Upper lobe of right lung (tissue), 1 donor: ENCODE data around the gene CASK. TPM values are rescaled to one million over a fixed set of nuclear protein-coding genes. Genes with fewer than 3 reads are reported as not detected.

ENCODE experiments used
- ATAC-seq: fragments of 200-7000 bp; cut with Tn5 transposase; one replicate; pipeline ENCODE4 v1.9.1; 2020; ENCODE audit warnings: mild to moderate bottlenecking, moderate library complexity
- DNase-seq: peaks from one replicate; pipeline ENCODE4 v3.0.0-alpha.2; 2020
- H3K27ac ChIP-seq: fragments of 200-600 bp; one replicate; pipeline ENCODE4 v1.8.0; 2022
- H3K27me3 ChIP-seq: fragments of 200-600 bp; one replicate; pipeline ENCODE4 v1.8.0; 2022; ENCODE audit warnings: mild to moderate bottlenecking
- H3K36me3 ChIP-seq: fragments of 200-600 bp; one replicate; pipeline ENCODE4 v1.8.0; 2022
- H3K4me1 ChIP-seq: fragments of 200-600 bp; one replicate; pipeline ENCODE4 v1.8.0; 2022
- H3K4me3 ChIP-seq: fragments of 200-600 bp; one replicate; pipeline ENCODE4 v1.8.0; 2022; ENCODE audit warnings: mild to moderate bottlenecking
- H3K9me3 ChIP-seq: fragments of 200-600 bp; one replicate; pipeline ENCODE4 v1.8.0; 2022
- CTCF ChIP-seq: fragments of 200-600 bp; IDR thresholded peaks from one replicate; pipeline ENCODE4 v1.8.0; 2022; ENCODE audit warnings: antibody characterized with exemption
- intact Hi-C: fragments of 100-400 bp; cut with DNase I; formaldehyde crosslinking; loops from one replicate; pipeline ENCODE4 v1.11.0; 2022
- total RNA-seq: library from RNA; stranded (reverse); fragmentation: NEBNext Ultra II Directional; extraction: Animal tissue kit (Norgen Biotek cat#: 25700); gene quantifications from one replicate; pipeline ENCODE4 v1.2.1, GENCODE V29; 2021
- donor health status: DM: no; HTN: yes; CAD: no; lungs with severe emphysema.

Gene CASK
- total RNA-seq, 1 donor from 2014 or later = 60.4 TPM

DNA sequence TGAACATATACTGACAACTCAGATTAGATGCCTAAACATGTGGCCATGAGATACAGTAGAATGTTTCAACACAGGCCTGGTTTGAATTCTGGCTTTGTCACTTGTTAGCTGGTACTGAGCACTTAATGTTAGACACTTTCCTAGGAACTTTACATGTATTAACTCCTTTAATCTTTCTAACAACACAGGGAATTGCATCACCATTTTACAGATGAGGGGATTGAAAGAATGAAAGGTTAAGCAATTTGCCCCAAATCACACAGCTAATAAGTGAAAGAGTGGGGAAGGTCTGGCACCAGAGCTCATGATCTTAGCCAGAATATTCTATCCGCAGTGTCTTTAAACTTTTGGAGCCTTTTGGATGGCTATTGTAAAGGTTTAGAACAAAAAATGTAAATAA is 380.3 kb downstream of the CASK start:
- DNase-seq (no peak), ATAC-seq (no peak)
- H3K36me3 ChIP-seq = no peaks in the 10 kb centered on the region
- no peak overlapping the region for H3K4me3 ChIP-seq
- no peaks in the 10 kb centered on the region for H3K27me3 ChIP-seq
- H3K9me3 ChIP-seq = no peaks in the 10 kb centered on the region
- TF ChIP-seq CTCF = no peak
- H3K27ac ChIP-seq = no peak overlapping the region
- intact Hi-C loops = no loop called here
- H3K4me1 ChIP-seq = no peaks in the 10 kb centered on the region

- Histone ChIP-seq H3K4me3 (no peak overlapping the region), H3K27me3 (no peaks in the 10 kb centered on the region), H3K9me3 (no peaks in the 10 kb centered on the region), H3K36me3 (no peaks in the 10 kb centered on the region), H3K4me1 (no peaks in the 10 kb centered on the region), H3K27ac (no peak overlapping the region)
- intact Hi-C loops = no loop called here
- ATAC-seq (no peak), DNase-seq (no peak)
- TF ChIP-seq CTCF = no peak
These were observed 380.8 kb downstream of the CASK start for GRCh38 chrX:41542536-41542935.

- Histone ChIP-seq H3K4me3 (no peak overlapping the region), H3K9me3 (no peaks in the 10 kb centered on the region), H3K27me3 (no peaks in the 10 kb centered on the region), H3K4me1 (no peaks in the 10 kb centered on the region), H3K27ac (no peak overlapping the region), H3K36me3 (no peaks in the 10 kb centered on the region)
- ATAC-seq (no peak), DNase-seq (no peak)
- TF ChIP-seq CTCF = no peak
- intact Hi-C loops = no loop called here
These were observed 381.2 kb downstream of the CASK start for GRCh38 chrX:41542135-41542534.

GRCh38 chrX:41541386-41541785 is 382.0 kb downstream of the CASK start:
- intact Hi-C loops = no loop called here
- no peaks in the 10 kb centered on the region for H3K36me3 ChIP-seq
- ATAC-seq = no peak

DNA sequence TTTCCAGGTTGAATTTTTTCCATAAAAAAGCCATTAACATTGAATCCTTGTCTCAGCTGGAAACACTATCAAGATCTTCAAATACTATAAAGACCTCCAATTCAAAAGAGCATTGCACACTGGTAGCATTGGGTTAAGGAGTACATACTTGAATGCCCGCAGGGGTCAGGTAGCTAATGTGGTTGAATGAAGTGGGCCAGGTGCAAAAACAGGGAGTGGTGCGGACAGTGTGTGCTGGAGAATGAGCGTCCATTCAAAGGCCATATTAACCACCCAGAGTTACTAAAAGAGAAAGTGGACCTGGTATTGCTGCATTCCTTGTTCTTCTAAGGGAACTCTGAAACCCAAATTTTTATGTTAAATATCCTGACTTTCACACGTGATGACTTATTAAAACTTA is 384.6 kb downstream of the CASK start:
- no peaks in the 10 kb centered on the region for H3K9me3 ChIP-seq
- no peak overlapping the region for H3K4me3 ChIP-seq
- TF ChIP-seq CTCF = no peak
- H3K4me1 ChIP-seq = no peaks in the 10 kb centered on the region
- DNase-seq (no peak), ATAC-seq (peak; percentile 82)
- H3K36me3 ChIP-seq = no peaks in the 10 kb centered on the region
- H3K27ac ChIP-seq = no peak overlapping the region
- H3K27me3 ChIP-seq = no peaks in the 10 kb centered on the region
- intact Hi-C loops = no loop called here

More at GRCh38 chrX:41541386-41541785, 382.0 kb downstream of the CASK start:
- H3K4me3 ChIP-seq = no peak overlapping the region
- no peak for TF ChIP-seq CTCF
- H3K27ac ChIP-seq = no peak overlapping the region
- no peaks in the 10 kb centered on the region for H3K27me3 ChIP-seq
- DNase-seq = no peak
- no peaks in the 10 kb centered on the region for H3K9me3 ChIP-seq
- H3K4me1 ChIP-seq = no peaks in the 10 kb centered on the region

DNA sequence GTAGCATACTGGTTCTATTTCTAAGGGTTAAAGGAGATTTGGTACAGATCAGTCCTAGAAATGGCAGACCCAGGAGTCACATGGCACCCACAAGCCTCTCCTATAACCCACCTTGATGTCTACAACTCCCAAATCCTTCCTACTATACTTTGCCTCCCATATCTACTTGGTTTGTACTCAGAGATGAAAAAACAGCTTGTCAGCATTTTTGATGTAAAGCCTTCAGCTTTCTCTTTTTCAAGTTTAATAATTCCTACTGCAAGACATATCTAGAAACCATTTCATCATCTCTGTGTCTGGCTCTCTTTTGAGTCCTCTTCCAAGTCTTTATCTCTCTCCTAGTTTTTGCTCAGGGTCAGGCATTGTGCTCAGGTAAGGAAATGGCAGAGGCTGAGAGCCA is 393.3 kb downstream of the CASK start:
- intact Hi-C loops = no loop called here
- H3K4me1 ChIP-seq = no peaks in the 10 kb centered on the region
- TF ChIP-seq CTCF = no peak

More for the DNA sequence above, 393.3 kb downstream of the CASK start:
- DNase-seq = no peak
- Histone ChIP-seq H3K27ac (no peak overlapping the region), H3K4me3 (no peak overlapping the region), H3K36me3 (peaks cover 23% of the 10 kb centered on the region), H3K9me3 (no peaks in the 10 kb centered on the region), H3K27me3 (no peaks in the 10 kb centered on the region)
- ATAC-seq = no peak
